Medulla oblongata (tissue), 1 donor: ENCODE data around the gene ZBTB20.

Source experiments
- DNase-seq: peaks from one replicate; pipeline ENCODE4 v3.0.0-alpha.2; 2015; ENCODE audit errors: extremely low spot score

Gene ZBTB20

DNA sequence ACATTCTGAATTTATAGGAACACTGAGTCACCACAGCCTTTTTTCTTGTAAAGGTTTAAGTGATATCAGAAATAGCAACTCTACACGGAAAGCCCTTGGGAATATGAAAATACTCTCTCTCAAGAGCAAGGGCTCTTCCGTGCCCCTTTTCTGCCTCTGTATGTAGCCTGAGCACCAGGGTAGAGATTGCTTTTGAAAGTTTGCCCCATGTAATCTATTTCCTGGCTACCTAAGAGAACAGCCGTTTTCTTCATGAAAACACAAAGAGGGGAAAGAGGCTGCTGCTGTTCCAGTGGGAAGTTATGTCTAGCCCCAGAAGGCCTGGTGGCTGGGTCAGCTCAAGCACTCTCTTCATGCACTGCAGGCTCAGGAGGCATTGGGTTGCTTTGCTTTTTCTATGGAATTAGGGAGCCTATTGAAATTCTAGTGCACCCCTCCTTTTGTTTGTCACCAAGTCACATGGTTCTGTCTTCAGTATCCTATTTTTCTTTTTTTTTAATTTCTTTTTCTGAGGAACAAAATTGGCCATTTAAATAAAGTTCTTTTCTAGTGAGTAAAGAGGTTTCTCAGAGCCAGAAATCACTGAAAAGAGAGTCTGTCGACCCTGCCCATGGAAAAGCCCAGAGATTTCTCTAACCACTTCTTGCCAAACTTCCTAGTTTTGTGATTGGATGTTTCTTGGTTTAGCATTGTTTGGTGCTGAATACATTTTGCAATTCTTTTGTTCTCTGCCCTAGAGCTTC lies 813.7 kb downstream of the ZBTB20 start:
- peak; percentile 79 for DNase-seq

DNA sequence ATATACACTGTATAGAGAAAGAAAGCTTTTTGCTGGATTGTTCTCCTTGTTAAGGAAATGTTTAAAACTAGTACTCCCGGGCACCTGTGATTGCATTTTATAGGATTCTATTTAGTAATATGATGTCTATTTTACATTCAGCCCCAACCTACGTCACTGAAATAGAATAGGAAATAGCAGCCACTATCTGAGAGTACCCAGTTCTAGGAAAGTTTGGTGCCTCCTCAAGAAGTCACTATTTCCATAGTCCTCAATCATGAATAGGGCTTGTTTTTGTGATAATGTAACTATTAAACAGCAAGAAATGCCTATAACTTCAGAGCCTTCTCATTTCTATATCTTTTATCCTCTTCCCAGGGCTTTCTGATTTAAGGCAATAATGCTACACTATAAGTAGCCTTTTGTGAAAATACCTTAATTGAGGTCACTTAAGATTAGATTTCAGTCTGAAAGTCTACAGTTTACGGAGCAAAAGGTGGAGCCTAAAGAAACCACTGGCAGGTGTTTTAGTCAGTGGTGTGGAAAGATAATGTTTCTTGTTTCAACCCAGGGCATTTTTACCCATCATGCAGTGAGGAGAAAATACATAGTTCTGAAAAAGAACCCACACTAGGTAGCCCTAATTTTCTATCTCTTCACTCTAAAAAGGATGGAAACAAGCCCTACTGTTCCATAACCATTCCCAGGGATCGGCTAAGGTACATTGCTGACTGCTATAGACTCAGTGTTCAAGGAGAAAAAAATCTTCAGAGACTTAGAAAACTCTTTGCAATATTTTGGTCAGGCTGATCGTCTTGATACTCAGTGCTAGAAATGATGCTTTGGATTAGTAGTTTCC lies 814.5 kb downstream of the ZBTB20 start:
- DNase-seq: no peak

GRCh38 chr3:114331710-114332109 lies 815.4 kb downstream of the ZBTB20 start:
- DNase-seq: no peak

- no peak for DNase-seq
These were observed 816.1 kb downstream of the ZBTB20 start for GRCh38 chr3:114331007-114331406.

DNA sequence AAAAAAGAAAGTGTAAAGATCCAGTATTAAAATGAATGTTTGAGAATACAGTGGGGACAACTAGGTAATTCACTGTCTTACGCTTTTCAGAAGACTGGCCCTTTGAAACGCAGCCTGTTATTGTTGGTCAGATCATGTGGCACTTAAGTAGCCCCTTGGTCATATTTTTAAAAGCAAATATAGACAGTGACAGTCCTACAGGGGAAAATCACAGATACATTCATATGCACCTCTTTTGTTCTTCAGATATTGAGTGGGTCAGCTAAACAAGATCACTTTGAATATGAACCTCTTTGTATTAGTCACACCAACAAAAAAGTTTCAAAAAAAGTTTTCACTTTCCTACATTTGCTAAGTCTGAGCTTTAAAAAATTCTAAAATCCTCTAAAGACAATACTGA lies 817.3 kb downstream of the ZBTB20 start:
- no peak for DNase-seq

DNA sequence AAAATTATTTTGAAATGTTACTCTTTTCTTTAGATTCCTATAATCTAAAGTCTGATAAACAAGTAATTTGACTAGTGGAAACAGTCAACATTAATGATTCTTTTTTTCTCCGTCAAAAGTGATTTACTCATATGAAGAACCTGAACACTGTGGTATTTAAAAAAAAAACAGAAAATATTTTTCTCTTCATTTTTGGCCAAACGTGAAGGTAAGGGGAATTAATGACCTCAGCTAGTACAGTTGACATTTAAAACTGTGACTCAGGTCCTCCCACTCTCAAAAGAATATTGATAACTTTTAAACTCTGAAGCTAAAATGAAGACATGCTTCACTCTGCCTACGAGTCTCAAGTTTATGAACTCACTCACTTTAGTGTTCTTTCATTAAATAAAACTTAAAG lies 818.7 kb downstream of the ZBTB20 start:
- DNase-seq: no peak

GRCh38 chr3:114327665-114328064 lies 819.4 kb downstream of the ZBTB20 start:
- no peak for DNase-seq

DNA sequence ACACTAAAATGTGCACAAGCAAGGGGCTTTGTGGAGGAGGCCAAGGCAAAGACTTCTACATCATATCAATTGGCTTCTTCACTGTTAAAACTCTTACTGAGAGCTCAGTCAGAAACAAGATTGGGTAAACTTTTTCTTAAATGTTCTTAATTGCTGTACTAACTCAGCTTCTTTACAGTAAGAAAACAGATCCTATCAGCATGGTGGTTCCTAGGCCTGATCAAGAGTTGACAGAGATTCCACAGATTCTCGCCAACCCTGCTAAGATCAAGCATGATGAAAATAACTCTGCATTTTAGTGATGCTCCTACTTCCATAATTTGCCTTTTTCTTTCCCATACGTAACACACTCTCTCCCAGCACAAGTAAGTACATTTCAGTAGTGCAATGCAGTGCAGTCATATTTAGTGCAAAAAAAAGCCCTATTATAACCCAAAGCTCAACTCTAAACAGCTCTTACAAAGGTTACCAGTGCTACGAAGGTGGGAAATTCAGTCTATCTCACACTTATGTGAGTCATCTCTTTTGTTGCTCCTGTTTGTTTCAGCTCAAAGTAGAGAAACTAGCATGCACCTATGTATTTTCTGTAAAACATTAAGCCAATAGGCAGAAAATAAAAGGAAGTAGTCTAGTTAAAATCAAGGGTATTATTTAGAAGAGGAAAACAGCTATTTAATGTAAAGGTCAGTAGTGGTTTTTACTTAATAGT lies 823.4 kb downstream of the ZBTB20 start:
- DNase-seq: no peak

DNA sequence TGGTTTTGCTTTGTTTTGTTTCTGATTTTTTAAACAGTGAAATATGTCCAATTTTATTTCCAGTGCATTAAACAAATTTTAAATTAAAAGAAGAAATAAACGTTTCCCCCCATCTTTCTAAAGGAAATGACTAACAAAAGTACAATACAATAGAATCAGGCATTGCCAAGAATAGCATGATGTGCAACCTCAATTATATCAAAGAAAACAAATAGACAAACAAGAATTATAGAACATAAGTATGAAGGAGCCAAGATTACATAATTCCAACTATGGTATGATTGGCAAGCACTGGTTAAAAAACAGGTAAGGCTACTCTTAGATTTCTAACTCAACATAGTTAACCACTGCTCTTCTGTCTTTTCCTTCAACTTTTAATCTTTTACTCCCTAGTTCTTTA lies 826.8 kb downstream of the ZBTB20 start:
- DNase-seq: no peak

DNA sequence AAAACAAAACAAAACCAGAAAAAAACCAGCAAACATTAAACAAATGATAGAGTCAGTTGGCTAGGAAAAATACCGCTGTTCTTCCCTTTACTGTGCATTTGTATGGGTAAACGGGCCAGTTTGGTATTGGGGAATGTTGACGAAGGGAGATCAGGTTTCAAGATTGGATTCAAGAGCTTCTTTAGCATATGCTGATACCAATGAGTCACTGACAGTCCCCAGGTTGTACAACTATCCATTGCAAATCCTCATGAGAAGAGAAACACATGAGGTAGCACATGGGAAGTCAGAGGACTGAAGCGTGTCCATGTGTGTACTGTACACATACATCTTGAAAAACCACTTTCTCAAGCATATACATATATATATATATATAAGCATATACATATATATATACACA lies 827.6 kb downstream of the ZBTB20 start:
- DNase-seq: no peak

- no peak for DNase-seq
These were observed 828.8 kb downstream of the ZBTB20 start for GRCh38 chr3:114318295-114318694.

DNA sequence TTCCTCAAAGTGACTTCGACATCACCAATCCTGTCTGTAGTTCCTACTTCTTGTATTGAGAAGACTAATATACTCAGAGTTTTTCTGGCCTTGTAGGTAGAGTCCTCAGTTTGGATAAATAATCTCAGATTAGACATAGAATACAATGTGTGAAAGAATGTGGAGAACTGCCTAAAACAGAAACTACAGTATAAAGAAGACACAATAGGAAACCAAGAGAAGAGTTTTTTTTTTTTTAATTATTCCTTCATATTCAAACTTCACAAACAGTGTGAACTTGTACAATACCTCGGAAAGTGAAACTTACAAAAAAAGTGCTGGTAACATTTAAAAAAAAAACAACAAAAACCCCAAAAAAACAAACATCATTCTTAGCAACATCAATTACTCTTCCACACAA lies 832.8 kb downstream of the ZBTB20 start:
- DNase-seq: no peak

GRCh38 chr3:114313426-114313825 lies 833.7 kb downstream of the ZBTB20 start:
- DNase-seq: no peak

DNA sequence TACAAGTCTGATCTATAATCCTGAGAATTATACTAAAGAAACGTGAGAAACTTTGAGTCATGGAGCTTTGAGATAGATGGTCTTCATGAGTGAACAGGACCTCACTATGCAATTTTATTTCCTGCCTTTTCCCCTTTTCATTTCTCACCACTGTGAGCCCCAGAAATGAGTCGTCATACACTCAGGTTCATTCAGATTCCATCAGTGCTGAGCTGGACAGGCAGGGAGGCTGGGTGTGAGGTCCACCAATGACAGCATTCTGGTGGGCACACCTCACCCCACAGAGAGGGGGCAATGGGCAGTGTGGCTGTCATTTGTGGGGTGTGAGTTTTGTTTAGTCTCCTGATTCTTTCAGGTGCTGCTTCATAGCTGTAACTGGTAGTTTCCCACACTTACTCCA lies 836.4 kb downstream of the ZBTB20 start:
- DNase-seq: no peak

DNA sequence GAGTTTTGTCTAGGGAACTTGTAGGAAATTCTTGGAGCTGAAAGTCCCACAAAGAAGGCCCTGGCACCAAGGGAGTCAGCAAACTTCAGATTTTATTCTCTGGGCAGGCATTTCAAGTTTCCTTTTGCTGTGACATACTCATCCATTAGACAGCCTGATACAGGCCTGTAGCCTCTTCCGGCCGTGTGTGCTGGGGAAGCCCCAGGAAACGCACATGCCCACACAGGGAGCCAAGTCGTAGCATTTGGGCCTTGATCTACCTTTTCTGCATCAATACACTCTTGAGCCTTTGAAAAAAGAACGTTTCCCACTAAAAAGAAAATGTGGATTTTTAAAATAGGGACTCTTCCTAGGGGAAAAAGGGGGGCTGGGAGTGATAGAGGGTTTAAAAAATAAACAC lies 838.3 kb downstream of the ZBTB20 start:
- no peak for DNase-seq

DNA sequence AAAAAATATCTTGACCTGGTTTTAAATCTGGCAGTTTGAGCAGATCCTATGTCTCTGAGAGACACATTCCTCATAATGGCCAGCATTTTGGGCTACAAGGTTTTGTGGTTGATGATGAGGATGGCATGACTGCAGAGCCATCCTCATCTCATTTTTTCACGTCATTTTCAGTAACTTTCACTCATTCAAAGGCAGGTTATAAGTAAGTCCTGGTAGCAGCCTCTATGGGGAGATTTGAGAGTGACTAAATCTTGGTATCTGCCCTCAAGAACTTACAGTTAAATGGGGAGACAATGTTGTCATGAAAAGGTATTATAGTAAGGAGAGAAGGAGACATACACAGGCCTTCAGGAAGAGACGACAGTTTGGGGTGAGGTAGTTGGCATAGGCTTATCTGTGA lies 838.7 kb downstream of the ZBTB20 start:
- DNase-seq: no peak

DNA sequence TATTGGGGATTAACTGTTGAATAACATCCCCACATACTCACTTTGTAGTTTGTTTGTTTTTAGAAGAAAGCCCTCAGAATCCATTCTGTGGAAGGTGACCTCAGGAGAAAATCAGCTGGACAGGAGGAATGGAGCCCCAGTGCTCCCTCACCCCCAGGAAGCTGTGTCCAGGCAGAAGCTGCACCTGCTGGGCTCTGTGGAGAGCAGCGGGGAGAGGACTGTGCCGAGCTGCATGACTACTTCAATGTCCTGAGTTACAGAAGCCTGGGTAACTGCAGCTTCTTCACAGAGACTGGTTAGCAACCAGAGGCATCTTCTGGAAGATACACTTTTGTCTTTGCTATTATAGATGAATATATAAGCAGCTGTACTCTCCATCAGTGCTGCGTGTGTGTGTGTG lies 839.3 kb downstream of the ZBTB20 start:
- no peak for DNase-seq

DNA sequence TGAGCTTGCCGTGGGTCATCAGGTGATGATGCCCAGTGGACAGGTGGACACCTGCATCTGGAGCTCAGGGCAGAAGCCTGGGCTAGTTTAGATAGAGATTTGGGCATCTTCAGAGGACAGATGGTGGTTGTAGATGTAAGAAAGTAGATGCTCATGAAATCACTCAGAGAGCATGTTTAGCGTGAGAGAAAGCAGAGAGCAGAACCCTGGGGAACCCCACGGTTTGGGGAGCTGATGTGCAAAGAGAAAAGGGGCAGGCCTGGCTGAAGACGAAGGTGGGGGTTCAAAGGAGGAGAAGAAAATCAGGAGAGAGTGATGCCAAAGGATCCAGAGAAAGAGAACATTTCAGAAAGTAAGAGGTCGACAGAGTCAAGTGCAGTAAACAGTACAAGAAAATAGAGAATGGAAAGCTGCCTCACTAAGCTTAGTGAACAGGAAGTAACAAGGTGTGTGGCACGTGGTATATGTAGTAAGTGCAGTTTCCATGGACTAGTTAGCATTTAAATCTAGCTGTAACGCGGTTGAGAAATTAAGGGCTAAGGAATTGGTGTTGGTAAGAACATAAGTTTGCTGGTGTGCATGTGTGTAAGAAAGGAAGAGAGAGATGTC lies 839.8 kb downstream of the ZBTB20 start:
- no peak for DNase-seq

GRCh38 chr3:114299941-114300624 lies 847.0 kb downstream of the ZBTB20 start:
- no peak for DNase-seq

GRCh38 chr3:114299421-114299820 lies 847.7 kb downstream of the ZBTB20 start:
- DNase-seq: peak; percentile 38

DNA sequence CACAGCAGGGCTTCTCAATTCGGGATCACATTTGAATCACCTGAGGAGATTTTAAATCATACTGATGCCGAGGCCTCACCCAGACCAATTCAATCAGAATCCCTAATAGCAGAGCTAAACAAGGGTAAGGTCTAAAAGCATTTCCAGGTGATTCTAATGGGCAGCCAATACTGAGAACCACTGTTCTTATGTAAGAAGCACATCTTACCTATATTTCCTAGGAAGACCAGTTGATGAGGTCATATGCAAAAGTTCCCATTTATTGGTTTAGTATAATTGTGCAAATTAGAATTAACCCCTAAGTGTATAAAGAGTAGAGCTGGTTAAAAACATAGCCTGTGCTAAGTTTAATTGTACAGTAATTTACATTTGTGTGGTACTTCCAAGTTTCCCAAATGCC lies 851.1 kb downstream of the ZBTB20 start:
- no peak for DNase-seq
